DND-41 (cell line): Measurements from ENCODE around the gene SNTB2.

Experiments
- ATAC-seq: fragments of 200-7000 bp; cut with Tn5 transposase; 3 replicates; pipeline ENCODE4 v1.9.1; 2021; ENCODE audit warnings: low read depth; ENCODE audit not compliant: insufficient read depth
- DNase-seq: peaks from one replicate; pipeline ENCODE4 v3.0.0-alpha.2; 2020
- H2AFZ ChIP-seq: 2 replicates; pipeline ENCODE4 v1.6.0; 2012; ENCODE audit warnings: low read depth, low read length
- H3K27ac ChIP-seq: 2 replicates; pipeline ENCODE4 v1.5.1; 2012; ENCODE audit warnings: low read length, inconsistent platforms
- H3K27me3 ChIP-seq: fragments of 200-600 bp; sonication (generic); 2 replicates; pipeline ENCODE4 v1.6.0; 2012; ENCODE audit warnings: low read length, mild to moderate bottlenecking, inconsistent platforms; ENCODE audit not compliant: insufficient read depth, poor library complexity
- H3K36me3 ChIP-seq: 2 replicates; pipeline ENCODE4 v1.5.1; 2012; ENCODE audit warnings: low read length, inconsistent platforms; ENCODE audit not compliant: insufficient read depth
- H3K4me1 ChIP-seq: 2 replicates; pipeline ENCODE4 v1.5.1; 2012; ENCODE audit warnings: mild to moderate bottlenecking, low read length; ENCODE audit not compliant: insufficient read depth
- H3K4me2 ChIP-seq: 2 replicates; pipeline ENCODE4 v1.6.0; 2012; ENCODE audit warnings: mild to moderate bottlenecking, moderate library complexity, low read length, inconsistent platforms; ENCODE audit not compliant: insufficient read depth
- H3K4me3 ChIP-seq, 2 experiments: fragments of 200-600 bp in 1 of 2; shearing (Covaris generic) in 1 of 2; 2 replicates each; pipeline ENCODE4 v1.5.1; 2012 to 2016; ENCODE audit warnings: inconsistent platforms in 2 of 2, low read length in 2 of 2, mild to moderate bottlenecking in 2 of 2, low read depth in 1 of 2, moderate library complexity in 1 of 2
- H3K79me2 ChIP-seq: 2 replicates; pipeline ENCODE4 v1.6.0; 2012; ENCODE audit warnings: low read length, inconsistent platforms; ENCODE audit not compliant: insufficient read depth
- H3K9ac ChIP-seq: 2 replicates; pipeline ENCODE4 v1.6.0; 2012; ENCODE audit warnings: low read depth, mild to moderate bottlenecking, inconsistent platforms, low read length, moderate library complexity
- H3K9me3 ChIP-seq: 2 replicates; pipeline ENCODE4 v1.5.1; 2012; ENCODE audit warnings: low read length, moderate library complexity, mild to moderate bottlenecking, inconsistent platforms; ENCODE audit not compliant: insufficient read depth, severe bottlenecking
- H4K20me1 ChIP-seq: 2 replicates; pipeline ENCODE4 v1.6.0; 2012; ENCODE audit warnings: low read length; ENCODE audit not compliant: insufficient read depth
- CTCF ChIP-seq: IDR thresholded peaks from 2 replicates; pipeline ENCODE4 v1.5.1; 2012; ENCODE audit warnings: borderline replicate concordance, low read length, moderate library complexity, mild to moderate bottlenecking; ENCODE audit not compliant: poor library complexity, severe bottlenecking; ENCODE audit errors: extremely low read depth
- EZH2 ChIP-seq: IDR thresholded peaks from 3 replicates; pipeline ENCODE4 v1.6.1; 2012; ENCODE audit warnings: borderline replicate concordance, low read depth, mild to moderate bottlenecking, moderate library complexity, low read length, inconsistent platforms; ENCODE audit not compliant: severe bottlenecking

SNTB2 gene

GRCh38 chr16:69334696-69335095 is 147.7 kb downstream of the SNTB2 start:
- ATAC-seq (no peak), DNase-seq (no peak)
- Histone ChIP-seq H3K9ac (no peak overlapping the region), H3K4me3 (no peak overlapping the region), H3K9me3 (no peaks in the 10 kb centered on the region), H3K36me3 (peaks cover 48% of the 10 kb centered on the region), H3K4me2 (no peak overlapping the region), H2AFZ (no peak overlapping the region), H3K79me2 (peaks cover 53% of the 10 kb centered on the region), H4K20me1 (peaks cover 3% of the 10 kb centered on the region), H3K27ac (no peak overlapping the region), H3K27me3 (no peaks in the 10 kb centered on the region), H3K4me1 (peaks cover 33% of the 10 kb centered on the region)
- no peak for TF ChIP-seq EZH2
- no peak for TF ChIP-seq CTCF

- Histone ChIP-seq H3K79me2 (peaks cover 66% of the 10 kb centered on the region), H3K4me3 (peak overlapping the region; percentile 76 to 86), H3K4me1 (peaks cover 45% of the 10 kb centered on the region), H3K36me3 (peaks cover 61% of the 10 kb centered on the region), H4K20me1 (no peaks in the 10 kb centered on the region; the same call in 1 of the 2 replicates), H2AFZ (peak overlapping the region; percentile 86), H3K9me3 (no peaks in the 10 kb centered on the region), H3K27ac (peak overlapping the region; percentile 85), H3K9ac (peak overlapping the region; percentile 86), H3K27me3 (no peaks in the 10 kb centered on the region), H3K4me2 (peak overlapping the region; percentile 96)
- DNase-seq (peak; percentile 28), ATAC-seq (0 out of 3 replicates have a peak, but pooled peaks have one; percentile 1)
- no peak for TF ChIP-seq CTCF
- TF ChIP-seq EZH2: no peak
These were observed 151.8 kb downstream of the SNTB2 start for GRCh38 chr16:69338557-69339288.

GRCh38 chr16:69339289-69340094 is 152.5 kb downstream of the SNTB2 start, which contains the start of the genes COG8 and NIP7:
Gene COG8 (minus strand): TSS chr16:69339564. CDS start chr16:69339552, 12 bp downstream.
Gene NIP7 (plus strand): TSS chr16:69339772. CDS start chr16:69339830, 58 bp downstream.
- Histone ChIP-seq H3K36me3 (peaks cover 59% of the 10 kb centered on the region), H3K79me2 (peaks cover 66% of the 10 kb centered on the region), H3K9me3 (no peaks in the 10 kb centered on the region), H3K4me1 (peaks cover 45% of the 10 kb centered on the region), H2AFZ (peak within 1 kb of the TSS; percentile 86), H3K9ac (peak within 1 kb of the TSS; percentile 86), H3K27me3 (no peaks in the 10 kb centered on the region), H3K4me2 (peak within 1 kb of the TSS; percentile 96), H4K20me1 (no peaks in the 10 kb centered on the region; the same call in 1 of the 2 replicates), H3K27ac (peak within 1 kb of the TSS; percentile 85), H3K4me3 (peak within 1 kb of the TSS; percentile 76 to 86)
- TF ChIP-seq EZH2 (no peak), CTCF (peak; percentile 87)
- ATAC-seq (peak; percentile 94), DNase-seq (peak; percentile 95)
